Fibroblast of lung (primary cell): ENCODE results near the gene SH2B3.

Source experiments
- EZH2 ChIP-seq: IDR thresholded peaks from 2 replicates; pipeline ENCODE4 v1.5.1; 2012; ENCODE audit warnings: low read length, control low read depth, mild to moderate bottlenecking; ENCODE audit errors: missing control alignments
- TF ChIP-seq, protein P1 (sequence below), 2 donors: IDR thresholded peaks in 1 of 2; conservative IDR thresholded peaks in 1 of 2; 1 replicate in 1 of 2; 2 replicates in 1 of 2; pipeline ENCODE4 v1.5.1; 2011 to 2012; ENCODE audit warnings: low read length in 2 of 2, control low read depth in 1 of 2, inconsistent platforms in 1 of 2, low read depth in 1 of 2, mild to moderate bottlenecking in 1 of 2

DNA sequence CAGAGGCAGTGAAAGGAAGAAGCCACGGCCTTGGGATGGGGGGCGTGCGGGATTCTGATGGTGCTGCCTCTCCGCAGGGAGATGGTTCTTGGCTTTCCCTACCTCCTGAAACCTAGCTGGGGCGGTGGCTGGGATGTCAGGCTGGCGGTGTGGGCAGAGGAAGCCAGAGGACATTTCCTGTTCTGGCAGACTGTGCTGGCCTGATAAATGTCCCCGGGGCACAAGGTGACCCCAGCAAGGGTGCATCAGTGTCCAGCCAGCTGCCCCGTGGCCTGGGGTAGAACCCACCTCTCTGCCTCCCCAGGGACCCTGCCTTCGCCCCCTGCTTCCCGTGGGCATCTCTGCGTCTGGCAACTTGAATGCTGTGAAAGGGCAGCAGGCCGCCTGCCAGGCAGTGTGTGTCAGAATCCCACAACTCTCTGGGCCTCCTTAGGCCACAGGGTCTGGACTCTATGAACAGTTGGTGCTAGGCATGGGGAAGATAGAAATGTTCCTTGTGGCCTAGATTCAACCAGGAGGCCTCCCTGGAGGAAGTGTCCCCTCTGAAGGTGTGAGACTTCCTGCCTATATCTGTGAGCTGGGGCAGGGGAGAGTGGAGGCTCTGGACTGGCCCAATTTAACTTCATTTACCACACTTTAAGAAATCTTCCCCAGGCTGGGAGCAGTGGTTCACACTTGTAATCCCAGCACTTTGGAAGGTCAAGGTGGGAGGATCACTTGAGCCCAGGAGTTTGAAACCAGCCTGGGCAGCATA is 4.9 kb downstream of the SH2B3 start:
- TF ChIP-seq, protein P1, sequence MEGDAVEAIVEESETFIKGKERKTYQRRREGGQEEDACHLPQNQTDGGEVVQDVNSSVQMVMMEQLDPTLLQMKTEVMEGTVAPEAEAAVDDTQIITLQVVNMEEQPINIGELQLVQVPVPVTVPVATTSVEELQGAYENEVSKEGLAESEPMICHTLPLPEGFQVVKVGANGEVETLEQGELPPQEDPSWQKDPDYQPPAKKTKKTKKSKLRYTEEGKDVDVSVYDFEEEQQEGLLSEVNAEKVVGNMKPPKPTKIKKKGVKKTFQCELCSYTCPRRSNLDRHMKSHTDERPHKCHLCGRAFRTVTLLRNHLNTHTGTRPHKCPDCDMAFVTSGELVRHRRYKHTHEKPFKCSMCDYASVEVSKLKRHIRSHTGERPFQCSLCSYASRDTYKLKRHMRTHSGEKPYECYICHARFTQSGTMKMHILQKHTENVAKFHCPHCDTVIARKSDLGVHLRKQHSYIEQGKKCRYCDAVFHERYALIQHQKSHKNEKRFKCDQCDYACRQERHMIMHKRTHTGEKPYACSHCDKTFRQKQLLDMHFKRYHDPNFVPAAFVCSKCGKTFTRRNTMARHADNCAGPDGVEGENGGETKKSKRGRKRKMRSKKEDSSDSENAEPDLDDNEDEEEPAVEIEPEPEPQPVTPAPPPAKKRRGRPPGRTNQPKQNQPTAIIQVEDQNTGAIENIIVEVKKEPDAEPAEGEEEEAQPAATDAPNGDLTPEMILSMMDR (conservative IDR thresholded peaks at IDR 0.05 in 1 of 2, IDR thresholded peaks at IDR 0.05 in 1 of 2; ENCODE audit: low read depth in 1 of 2, low read length in 2 of 2) = no peak
- TF ChIP-seq EZH2 = no peak
